DND-41 (cell line): ENCODE measurements around the gene NEDD4.

Experiments used
- ATAC-seq: fragments of 200-7000 bp; cut with Tn5 transposase; 3 replicates; pipeline ENCODE4 v1.9.1; 2021; ENCODE audit warnings: low read depth; ENCODE audit not compliant: insufficient read depth
- DNase-seq: peaks from one replicate; pipeline ENCODE4 v3.0.0-alpha.2; 2020
- H2AFZ ChIP-seq: 2 replicates; pipeline ENCODE4 v1.6.0; 2012; ENCODE audit warnings: low read depth, low read length
- H3K27ac ChIP-seq: 2 replicates; pipeline ENCODE4 v1.5.1; 2012; ENCODE audit warnings: low read length, inconsistent platforms
- H3K27me3 ChIP-seq: fragments of 200-600 bp; sonication (generic); 2 replicates; pipeline ENCODE4 v1.6.0; 2012; ENCODE audit warnings: low read length, mild to moderate bottlenecking, inconsistent platforms; ENCODE audit not compliant: insufficient read depth, poor library complexity
- H3K36me3 ChIP-seq: 2 replicates; pipeline ENCODE4 v1.5.1; 2012; ENCODE audit warnings: low read length, inconsistent platforms; ENCODE audit not compliant: insufficient read depth
- H3K4me1 ChIP-seq: 2 replicates; pipeline ENCODE4 v1.5.1; 2012; ENCODE audit warnings: mild to moderate bottlenecking, low read length; ENCODE audit not compliant: insufficient read depth
- H3K4me2 ChIP-seq: 2 replicates; pipeline ENCODE4 v1.6.0; 2012; ENCODE audit warnings: mild to moderate bottlenecking, moderate library complexity, low read length, inconsistent platforms; ENCODE audit not compliant: insufficient read depth
- H3K4me3 ChIP-seq, 2 experiments: fragments of 200-600 bp in 1 of 2; shearing (Covaris generic) in 1 of 2; 2 replicates each; pipeline ENCODE4 v1.5.1; 2012 to 2016; ENCODE audit warnings: inconsistent platforms in 2 of 2, low read length in 2 of 2, mild to moderate bottlenecking in 2 of 2, low read depth in 1 of 2, moderate library complexity in 1 of 2
- H3K79me2 ChIP-seq: 2 replicates; pipeline ENCODE4 v1.6.0; 2012; ENCODE audit warnings: low read length, inconsistent platforms; ENCODE audit not compliant: insufficient read depth
- H3K9ac ChIP-seq: 2 replicates; pipeline ENCODE4 v1.6.0; 2012; ENCODE audit warnings: low read depth, mild to moderate bottlenecking, inconsistent platforms, low read length, moderate library complexity
- H3K9me3 ChIP-seq: 2 replicates; pipeline ENCODE4 v1.5.1; 2012; ENCODE audit warnings: low read length, moderate library complexity, mild to moderate bottlenecking, inconsistent platforms; ENCODE audit not compliant: insufficient read depth, severe bottlenecking
- H4K20me1 ChIP-seq: 2 replicates; pipeline ENCODE4 v1.6.0; 2012; ENCODE audit warnings: low read length; ENCODE audit not compliant: insufficient read depth
- CTCF ChIP-seq: IDR thresholded peaks from 2 replicates; pipeline ENCODE4 v1.5.1; 2012; ENCODE audit warnings: borderline replicate concordance, low read length, moderate library complexity, mild to moderate bottlenecking; ENCODE audit not compliant: poor library complexity, severe bottlenecking; ENCODE audit errors: extremely low read depth
- EZH2 ChIP-seq: IDR thresholded peaks from 3 replicates; pipeline ENCODE4 v1.6.1; 2012; ENCODE audit warnings: borderline replicate concordance, low read depth, mild to moderate bottlenecking, moderate library complexity, low read length, inconsistent platforms; ENCODE audit not compliant: severe bottlenecking

The NEDD4 gene

DNA sequence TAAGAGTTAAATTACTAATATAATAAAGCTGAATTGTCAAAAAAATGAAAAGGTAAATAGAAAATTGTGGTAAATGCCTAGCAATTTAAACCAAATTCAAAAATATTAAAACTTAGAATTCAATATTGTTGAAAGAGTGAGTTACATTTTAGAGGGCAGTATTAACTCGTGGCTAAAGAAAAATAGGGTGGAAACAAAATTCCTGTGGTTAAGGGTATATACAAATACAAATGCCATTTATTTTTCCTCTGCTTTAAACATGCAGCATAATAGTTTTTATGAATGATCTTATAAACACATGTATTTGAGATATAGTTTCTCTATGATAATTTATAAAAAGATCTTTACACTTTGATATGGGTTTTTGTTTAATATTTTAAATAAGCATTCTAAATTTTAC is 79.0 kb downstream of the NEDD4 start:
- Histone ChIP-seq H3K9ac (no peak overlapping the region), H3K36me3 (no peaks in the 10 kb centered on the region), H3K79me2 (no peaks in the 10 kb centered on the region), H3K4me3 (no peak overlapping the region), H3K9me3 (no peaks in the 10 kb centered on the region), H3K27me3 (no peaks in the 10 kb centered on the region), H2AFZ (no peak overlapping the region), H3K4me2 (no peak overlapping the region), H4K20me1 (no peaks in the 10 kb centered on the region), H3K4me1 (no peaks in the 10 kb centered on the region), H3K27ac (no peak overlapping the region)
- DNase-seq (no peak), ATAC-seq (no peak)
- TF ChIP-seq CTCF (no peak), EZH2 (no peak)

DNA sequence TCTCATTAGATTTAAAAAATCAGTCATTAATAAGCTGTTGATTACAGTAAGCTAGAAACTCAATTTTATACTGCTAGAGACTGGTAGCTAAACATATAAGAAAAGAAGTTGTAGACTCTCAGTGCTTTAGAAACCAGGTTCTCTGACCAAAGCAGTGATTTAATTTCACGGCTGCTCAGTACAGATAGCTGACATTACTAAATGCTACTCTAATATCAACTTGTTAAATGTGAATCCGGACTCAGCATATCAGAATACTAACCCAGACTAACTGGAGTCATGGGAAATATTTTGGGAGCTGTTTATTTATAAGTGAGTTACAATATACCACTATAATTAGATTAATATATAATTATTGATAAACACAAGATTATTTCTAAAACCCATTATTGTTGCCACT is 80.4 kb downstream of the NEDD4 start:
- Histone ChIP-seq H3K4me1 (no peaks in the 10 kb centered on the region), H3K27me3 (no peaks in the 10 kb centered on the region), H3K27ac (no peak overlapping the region), H3K79me2 (no peaks in the 10 kb centered on the region), H3K36me3 (no peaks in the 10 kb centered on the region), H3K4me3 (no peak overlapping the region), H4K20me1 (no peaks in the 10 kb centered on the region), H2AFZ (no peak overlapping the region), H3K4me2 (no peak overlapping the region), H3K9ac (no peak overlapping the region), H3K9me3 (no peaks in the 10 kb centered on the region)
- TF ChIP-seq CTCF (no peak), EZH2 (no peak)
- DNase-seq (no peak), ATAC-seq (no peak)

DNA sequence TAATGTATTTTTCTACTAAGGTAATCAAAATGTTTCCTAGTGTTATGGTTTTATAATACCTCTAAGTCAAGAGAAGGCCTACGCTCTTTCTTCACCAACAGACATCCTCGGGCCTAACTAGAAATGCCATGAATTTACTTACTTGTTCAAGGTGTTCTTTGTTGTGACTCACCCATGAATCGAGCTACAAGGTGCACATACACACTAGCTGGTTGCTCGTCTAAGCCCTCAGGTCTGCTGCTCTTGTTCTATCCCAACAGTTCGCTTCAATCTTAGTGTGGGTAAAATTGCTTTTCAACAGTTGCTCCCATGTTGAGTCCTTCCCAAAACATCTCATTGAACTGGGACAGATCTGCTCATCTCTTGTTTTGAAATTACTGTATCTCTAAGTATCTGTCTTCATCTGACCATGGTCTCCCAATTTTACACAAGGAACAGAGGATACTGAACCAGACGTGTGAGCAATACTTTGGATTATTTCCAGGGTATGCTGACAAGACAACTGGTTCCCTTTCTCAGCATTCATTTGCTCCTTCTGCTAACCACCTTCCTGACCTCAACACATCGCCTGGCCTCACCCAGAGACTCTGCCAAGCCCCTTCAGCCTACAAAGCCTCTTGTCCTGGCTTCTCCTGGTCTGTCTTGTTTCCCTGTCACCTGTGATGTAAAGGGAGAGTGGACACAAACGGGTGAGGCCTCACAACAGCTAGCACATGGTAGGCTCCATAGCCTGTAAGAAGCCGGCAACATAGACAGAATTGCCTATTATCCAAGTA is 84.2 kb downstream of the NEDD4 start:
- H3K4me2 ChIP-seq = no peak overlapping the region
- TF ChIP-seq CTCF (no peak), EZH2 (no peak)

More for the DNA sequence above, 84.2 kb downstream of the NEDD4 start:
- Histone ChIP-seq H3K9me3 (no peaks in the 10 kb centered on the region), H4K20me1 (no peaks in the 10 kb centered on the region), H3K4me1 (no peaks in the 10 kb centered on the region), H3K27ac (no peak overlapping the region), H3K4me3 (no peak overlapping the region), H3K9ac (no peak overlapping the region), H3K36me3 (no peaks in the 10 kb centered on the region), H2AFZ (no peak overlapping the region), H3K79me2 (no peaks in the 10 kb centered on the region), H3K27me3 (no peaks in the 10 kb centered on the region)
- ATAC-seq (no peak), DNase-seq (no peak)
